HepG2 (cell line): ENCODE results near the gene HHIPL2. TPM values are rescaled to one million over a fixed set of nuclear protein-coding genes. Genes with fewer than 3 reads are reported as not detected.

ENCODE experiments used
- polyA plus RNA-seq, 8 experiments: library from polyadenylated mRNA; depleted of rRNA in 3 of 8; stranded (reverse) in 7 of 8; unstranded in 1 of 8; fragments of >200 nt; fragmentation: Illumina TruSeq in 4 of 8; extraction: Trizol in 4 of 8; gene quantifications; 2 replicates each; pipeline versions ENCODE4 v1.2.1 to v1.2.3, GENCODE V29; 2011 to 2016; ENCODE audit warnings: low read depth in 4 of 8, missing spikeins in 1 of 8, mixed read lengths in 1 of 8; ENCODE audit not compliant: insufficient read depth in 1 of 8
- small RNA-seq, 3 experiments: library from RNA; depleted of rRNA; stranded (forward); fragments of <200 nt; gene quantifications; one replicate each; pipeline ENCODE3, GENCODE V24; 2012; ENCODE audit warnings: low read depth in 2 of 3, low replicate concordance in 1 of 3; ENCODE audit not compliant: insufficient read length in 3 of 3, insufficient read depth in 2 of 3
- total RNA-seq, 5 experiments: library from RNA; depleted of rRNA; stranded (reverse); fragments of >200 nt; fragmentation: Illumina TruSeq; extraction: Trizol; gene quantifications; 2 replicates each; pipeline ENCODE4 v1.2.3, GENCODE V29; 2016; ENCODE audit warnings: low read depth in 1 of 5

Gene HHIPL2
- total and polyA plus RNA-seq, 2 of the 13 experiments (the other 11 are each of a cell fraction or from before 2014, with no cell fraction given): 0.53 to 1.3 TPM

Small RNA genes lying within 50 kb of the gene (small RNA-seq; reads per million reads assigned to genes)
- 0 reads per million in 3 experiments for gene RNU6-791P

Other genes with a start within 250 kb of the HHIPL2 start
- 10.7 and 15.9 TPM in 2 replicates for gene TAF1A, start 41.8 kb upstream of the HHIPL2 start, total RNA-seq (2016; rRNA removed; fragmentation: Illumina TruSeq; extraction: Trizol)
- 3.0 and 3.3 TPM in 2 replicates for gene TAF1A, start 41.8 kb upstream of the HHIPL2 start, polyA plus RNA-seq (2011; rRNA removed)
- 27.4 and 48.7 TPM in 2 replicates for gene MIA3, start 70.0 kb upstream of the HHIPL2 start, total RNA-seq (2016; rRNA removed; fragmentation: Illumina TruSeq; extraction: Trizol)
- 45.2 and 45.6 TPM in 2 replicates for gene MIA3, start 70.0 kb upstream of the HHIPL2 start, polyA plus RNA-seq (2011; rRNA removed)
- 17.5 and 41.4 TPM in 2 replicates for gene AIDA, start 164.4 kb upstream of the HHIPL2 start, total RNA-seq (2016; rRNA removed; fragmentation: Illumina TruSeq; extraction: Trizol)
- gene AIDA, start 164.4 kb upstream of the HHIPL2 start, polyA plus RNA-seq (2011; rRNA removed): 34.6 and 35.4 TPM in 2 replicates
- gene BROX, start 164.5 kb upstream of the HHIPL2 start, total RNA-seq (2016; rRNA removed; fragmentation: Illumina TruSeq; extraction: Trizol): 33.2 and 52.5 TPM in 2 replicates
- 3.9 and 4.4 TPM in 2 replicates for gene BROX, start 164.5 kb upstream of the HHIPL2 start, polyA plus RNA-seq (2011; rRNA removed)
- gene FAM177B, start 189.1 kb upstream of the HHIPL2 start, total RNA-seq (2016; rRNA removed; fragmentation: Illumina TruSeq; extraction: Trizol): not detected in 2 replicates
- gene FAM177B, start 189.1 kb upstream of the HHIPL2 start, polyA plus RNA-seq (2011; rRNA removed): 0.05 and 0.20 TPM in 2 replicates